HG03378 (cell line): ENCODE data around the gene TTC33.
"Not testable (repeated sequence)": the region's sequence is repeated elsewhere in the genome, so short reads cannot be mapped to it uniquely, and the experiment has no call there.

Experiments
- ATAC-seq: cut with Tn5 transposase; IDR thresholded peaks from one replicate; pipeline ENCODE4 v1.9.1; 2021; ENCODE audit warnings: mild to moderate bottlenecking, moderate library complexity; ENCODE audit not compliant: unreplicated experiment

TTC33 gene

DNA sequence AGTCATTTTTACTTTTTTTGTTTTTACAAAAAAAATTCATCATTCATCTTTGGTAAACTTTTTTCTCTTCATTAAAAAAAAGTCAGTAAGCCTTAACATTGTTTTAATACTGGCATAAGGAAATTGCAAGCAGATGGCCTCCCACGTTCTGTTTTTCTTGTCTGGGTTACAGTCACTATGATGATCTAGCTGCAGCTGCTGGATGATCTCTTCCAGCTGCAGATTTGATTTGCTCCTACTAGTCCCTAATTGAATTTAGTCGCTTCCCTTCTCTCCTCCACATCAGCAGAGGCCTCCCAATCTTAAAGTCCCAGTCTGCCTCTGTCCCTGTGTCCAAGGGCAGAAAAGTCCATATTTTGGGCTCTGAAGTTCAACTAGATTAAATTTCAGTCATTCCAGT is 182.8 kb downstream of the TTC33 start:
- ATAC-seq, result no peak

DNA sequence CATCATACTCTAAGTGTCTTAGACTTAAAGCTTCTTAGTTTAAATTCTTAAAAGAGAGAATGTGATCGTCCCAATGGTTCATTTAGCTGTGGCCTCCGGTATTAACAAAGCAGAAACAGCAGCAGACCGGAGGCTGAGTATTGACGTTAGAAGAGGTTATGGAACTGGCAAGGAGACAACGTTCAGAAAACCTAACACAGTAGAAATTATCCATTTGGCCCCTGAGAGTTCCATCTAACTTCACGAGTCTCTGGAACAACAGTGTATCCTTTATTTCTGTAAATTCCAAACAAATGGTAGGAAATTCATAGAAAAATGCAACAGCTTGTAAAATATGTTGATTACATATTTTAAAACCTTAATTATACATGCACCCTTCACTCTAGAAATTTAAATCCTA is 183.4 kb downstream of the TTC33 start:
- ATAC-seq, result no peak

DNA sequence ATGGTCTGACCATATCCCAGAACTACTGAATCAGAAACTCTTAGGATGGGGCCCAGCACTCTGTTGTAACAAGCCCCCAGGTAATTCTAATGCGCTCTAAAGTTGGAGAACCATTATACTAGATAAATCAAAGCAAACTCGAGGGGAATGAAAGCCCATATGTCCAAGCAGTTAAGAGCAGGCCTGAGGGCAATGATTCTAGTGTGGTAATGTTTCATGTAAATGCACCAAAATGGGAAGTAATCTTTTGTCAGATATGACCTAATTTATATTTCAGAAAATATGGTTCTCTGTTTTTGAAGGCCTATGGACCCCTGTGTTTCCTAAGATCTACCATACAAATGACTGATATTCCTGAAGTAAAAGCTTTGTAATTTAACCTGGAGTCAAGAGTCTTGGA is 184.0 kb downstream of the TTC33 start:
- ATAC-seq, result no peak

DNA sequence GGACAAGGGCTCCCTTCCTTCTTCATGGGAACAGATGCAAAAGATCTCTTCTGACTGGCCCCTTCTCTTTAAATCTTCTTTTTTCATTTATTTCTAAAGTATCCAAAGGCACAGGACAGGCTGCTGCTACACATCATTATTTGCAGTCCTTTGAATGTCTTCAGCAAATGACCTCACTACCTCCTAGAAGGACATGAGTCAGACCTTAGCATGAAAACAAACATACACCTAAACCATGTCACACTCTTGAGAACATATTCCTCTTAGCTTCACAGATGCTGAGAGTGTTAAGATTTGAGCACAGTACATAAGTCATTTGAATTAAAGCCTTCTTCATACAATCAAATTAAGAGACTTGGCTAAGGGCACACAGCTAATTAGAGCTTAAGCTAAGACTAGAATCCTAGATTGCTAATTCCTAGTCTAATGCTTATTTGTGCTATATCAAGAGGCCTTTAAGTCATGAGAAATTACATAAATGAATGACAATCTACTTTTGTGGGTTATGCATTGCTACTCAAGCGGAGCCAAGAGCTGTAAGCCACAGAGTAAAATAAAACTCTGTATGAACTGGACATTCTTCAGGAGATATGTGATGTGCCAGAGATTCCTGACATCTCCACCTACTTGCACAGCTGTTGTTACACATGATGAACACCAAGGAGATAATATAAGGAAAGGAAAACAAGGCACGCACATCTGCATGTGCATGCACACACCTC is 185.2 kb downstream of the TTC33 start:
- ATAC-seq, result peak; percentile 97

DNA sequence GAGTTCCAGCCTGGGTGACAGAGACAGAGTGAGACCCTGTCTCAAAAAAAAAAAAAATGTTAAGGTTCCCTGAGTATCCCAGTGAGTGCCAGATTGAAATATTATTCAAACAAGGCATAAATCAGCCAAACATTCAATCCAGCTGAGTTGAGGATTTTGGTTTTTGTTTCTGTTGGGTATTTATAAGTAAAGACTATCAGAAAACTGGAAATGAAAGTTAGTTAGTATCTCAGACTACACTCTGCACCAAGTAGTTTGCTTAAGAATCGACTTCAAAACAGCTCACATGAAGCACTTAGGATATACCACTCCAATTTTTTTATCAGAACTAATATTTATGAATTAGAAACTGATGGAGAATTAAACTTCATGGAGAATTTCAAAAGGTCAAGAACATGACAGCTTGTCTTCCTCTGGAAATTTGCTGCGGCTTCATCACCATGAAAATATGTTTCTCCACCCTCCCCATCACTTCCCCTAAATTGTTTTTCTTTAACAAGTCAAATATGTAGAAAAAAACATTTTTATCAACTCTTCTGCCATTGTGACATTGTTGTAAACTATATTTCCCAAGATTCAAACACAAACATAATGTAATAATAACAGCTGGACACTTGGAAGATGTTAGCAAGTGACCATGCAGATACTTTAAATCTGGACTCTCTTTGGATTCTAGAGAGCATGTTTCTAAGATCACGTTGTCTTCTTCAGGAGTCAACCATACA is 186.1 kb downstream of the TTC33 start:
- no peak for ATAC-seq

DNA sequence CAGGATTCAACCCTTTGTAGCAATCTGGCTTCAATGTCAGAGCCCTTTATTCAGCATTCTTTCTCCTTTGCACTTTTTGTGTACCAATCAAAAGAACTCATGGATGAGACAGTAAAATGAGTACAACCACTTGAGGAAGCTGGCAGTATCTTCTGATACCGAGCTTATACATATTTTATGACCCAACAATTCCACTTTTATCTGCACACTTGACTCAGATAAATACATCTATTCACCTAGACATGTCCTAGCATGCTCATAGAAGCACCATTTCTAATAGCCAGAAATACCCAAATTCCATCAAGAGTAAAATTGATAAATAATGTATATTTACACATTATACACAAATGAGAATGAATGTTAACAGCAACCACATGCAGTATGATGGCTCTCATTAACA is 187.2 kb downstream of the TTC33 start:
- no peak for ATAC-seq

DNA sequence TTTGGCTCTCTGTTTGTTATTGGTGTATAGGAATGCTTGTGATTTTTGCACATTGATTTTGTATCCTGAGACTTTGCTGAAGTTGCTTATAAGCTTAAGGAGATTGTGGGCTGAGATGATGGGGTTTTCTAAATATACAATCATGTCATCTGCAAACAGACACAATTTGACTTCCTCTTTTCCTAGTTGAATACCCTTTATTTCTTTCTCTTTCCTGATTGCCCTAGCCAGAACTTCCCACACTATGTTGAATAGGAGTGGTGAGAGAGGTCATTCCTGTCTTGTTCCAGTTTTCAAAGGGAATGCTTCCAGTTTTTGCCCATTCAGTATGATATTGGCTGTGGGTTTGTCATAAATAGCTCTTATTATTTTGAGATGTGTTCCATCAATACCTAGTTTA is 192.6 kb downstream of the TTC33 start:
- not testable (repeated sequence) for ATAC-seq

DNA sequence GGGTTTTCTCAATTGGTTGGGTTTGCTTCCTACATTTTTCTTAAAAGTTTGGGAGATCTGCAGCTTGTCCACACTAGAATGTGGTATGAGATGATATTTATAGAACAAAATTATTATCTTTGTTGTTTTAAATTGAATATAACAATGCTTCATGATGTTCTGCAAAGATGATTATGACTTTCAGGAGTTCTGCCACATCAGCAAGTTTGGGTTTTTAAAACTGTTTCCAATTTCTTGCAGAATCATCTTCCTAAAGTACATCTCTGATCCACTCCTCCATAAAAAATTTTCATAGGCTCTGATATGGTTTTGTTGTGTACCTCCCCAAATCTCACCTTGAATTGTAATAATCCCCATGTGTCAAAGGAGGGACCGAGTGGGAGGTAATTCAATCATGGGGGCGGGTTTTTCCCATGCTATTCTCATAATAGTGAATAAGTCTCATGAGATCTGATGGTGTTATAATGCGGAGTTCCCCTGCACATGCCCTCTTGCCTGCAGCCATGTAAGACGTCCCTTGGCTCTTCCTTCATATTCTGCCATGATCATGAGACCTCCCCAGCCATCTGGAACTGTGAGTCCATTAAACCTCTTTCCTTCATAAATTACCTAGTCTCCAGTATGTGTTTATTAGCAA is 195.2 kb downstream of the TTC33 start:
- ATAC-seq, result no peak

DNA sequence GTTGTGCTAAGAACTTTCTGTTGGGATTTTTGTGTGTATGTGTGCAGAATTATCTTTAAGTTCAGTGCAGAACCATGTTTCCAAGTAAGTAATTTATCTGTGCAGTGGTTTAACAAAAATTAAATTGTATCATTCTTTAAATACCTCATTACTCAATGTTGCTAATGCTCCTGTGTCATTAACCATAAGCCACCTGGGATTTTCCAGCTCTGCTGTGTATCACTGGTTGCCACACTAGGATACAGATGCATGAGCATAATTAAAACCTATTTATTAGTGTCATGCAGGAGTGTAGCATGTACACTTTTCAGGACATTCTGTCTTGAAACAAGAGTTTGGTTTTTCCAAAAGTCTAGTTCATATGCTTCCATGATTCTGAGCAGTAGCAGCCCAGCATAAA is 196.5 kb downstream of the TTC33 start:
- ATAC-seq, result no peak

DNA sequence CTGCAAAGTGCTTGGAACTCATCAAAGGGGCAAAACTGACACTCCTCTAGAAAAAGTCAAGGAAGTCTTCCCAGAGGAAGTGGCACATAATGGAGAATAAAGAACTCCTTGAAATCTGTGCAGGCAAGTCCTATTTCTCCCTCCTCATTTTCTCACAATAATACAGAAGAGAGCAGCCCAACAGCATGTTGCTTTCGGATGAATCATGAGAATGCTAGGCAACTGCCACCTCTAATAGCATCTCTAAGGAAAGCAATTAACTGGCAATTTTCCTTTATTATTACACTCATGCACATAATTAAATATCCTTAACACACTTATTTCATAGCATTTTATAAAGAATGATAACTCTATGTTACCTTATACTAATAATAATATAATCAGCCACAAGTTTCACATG is 198.3 kb downstream of the TTC33 start:
- no peak for ATAC-seq

DNA sequence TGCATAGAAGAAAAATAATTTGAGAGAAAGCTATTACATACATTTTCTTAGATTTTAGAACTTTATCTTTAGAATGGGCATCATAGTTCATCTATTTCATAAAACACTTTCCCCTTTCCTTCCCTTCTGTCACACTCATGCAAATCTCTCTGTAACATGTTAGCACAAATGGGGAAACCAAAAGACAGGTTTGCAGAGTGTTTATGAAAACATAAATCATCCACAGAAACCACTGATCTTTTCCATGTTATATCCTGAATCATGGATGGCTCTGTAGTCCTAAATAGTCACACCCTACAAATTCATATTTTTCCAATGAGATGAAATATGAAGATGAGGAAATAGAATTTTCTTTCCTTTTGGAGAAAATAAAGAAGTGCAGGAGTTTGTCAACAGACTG is 198.9 kb downstream of the TTC33 start:
- ATAC-seq, result no peak

DNA sequence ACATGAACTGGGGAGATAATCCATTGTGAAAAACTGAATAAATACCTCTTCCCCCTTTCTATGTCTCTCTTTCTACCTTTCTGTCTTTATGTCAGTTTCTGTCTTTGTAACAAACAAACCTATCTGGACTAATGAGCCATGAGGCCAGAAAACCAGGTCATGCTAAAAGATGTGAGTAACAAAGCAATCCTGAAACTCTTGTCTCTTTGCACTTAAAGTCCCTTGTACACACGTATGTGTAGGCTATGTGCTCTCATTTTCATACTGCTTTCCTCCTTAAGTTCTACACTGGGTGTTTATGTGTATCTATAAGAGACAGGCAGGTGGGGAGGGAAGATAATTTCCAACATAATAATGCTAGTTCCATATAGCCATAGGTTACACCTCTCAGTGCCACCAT is 199.9 kb downstream of the TTC33 start:
- ATAC-seq, result no peak

DNA sequence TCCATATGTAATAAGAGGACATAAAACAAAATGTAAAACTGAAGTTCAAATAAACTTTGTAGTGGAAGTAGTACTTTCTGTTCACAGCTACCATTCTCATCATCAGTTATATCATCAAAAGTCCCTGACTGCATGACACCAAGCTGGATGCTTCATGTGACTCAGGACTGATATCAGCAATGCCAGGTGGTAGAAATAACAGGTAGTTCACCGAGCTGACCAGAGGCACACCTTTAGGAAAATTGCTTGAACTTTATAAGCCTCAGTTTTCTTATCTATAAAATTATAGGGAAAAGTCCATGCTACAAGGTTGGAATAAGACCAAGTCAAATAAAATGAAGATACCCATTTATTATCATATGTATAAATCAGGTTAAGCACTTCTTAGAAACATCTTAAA is 200.9 kb downstream of the TTC33 start:
- no peak for ATAC-seq

DNA sequence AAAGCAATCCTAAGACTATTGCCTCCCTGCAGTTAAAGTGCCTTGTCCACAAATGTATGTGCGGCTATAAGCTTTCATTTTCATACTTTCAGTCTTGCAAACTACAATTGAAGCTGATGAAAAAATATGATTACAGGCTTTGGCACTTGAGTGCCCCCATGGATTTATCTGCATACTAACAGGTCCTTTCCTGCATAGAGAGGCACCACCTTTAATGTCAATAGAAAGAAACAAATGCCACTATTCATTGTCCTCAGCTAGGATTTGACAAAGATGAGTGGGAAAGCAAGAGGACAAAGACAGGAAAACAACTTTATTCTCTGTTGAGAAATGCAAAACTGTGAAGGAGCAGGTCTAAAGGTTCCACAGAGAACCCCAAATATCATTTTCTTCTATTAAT is 201.7 kb downstream of the TTC33 start:
- no peak for ATAC-seq

DNA sequence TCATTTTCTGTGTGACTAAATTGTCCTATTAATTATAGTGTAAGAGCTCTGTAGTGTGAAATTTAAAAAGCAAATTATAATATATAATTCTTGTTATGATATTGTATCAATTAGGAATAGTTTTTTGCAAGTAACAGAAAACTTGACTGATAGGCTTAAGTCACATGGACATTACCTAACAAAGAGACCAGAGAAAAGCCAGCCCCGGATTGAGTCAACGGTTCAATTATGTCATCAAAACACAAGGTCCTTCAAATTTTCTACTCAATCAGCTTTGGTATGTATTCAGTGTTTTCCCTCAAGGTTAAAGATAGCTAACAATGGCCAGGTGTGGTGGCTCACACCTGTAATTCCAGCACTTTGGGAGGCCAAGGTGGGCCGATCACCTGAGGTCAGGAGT is 202.8 kb downstream of the TTC33 start:
- ATAC-seq, result no peak

DNA sequence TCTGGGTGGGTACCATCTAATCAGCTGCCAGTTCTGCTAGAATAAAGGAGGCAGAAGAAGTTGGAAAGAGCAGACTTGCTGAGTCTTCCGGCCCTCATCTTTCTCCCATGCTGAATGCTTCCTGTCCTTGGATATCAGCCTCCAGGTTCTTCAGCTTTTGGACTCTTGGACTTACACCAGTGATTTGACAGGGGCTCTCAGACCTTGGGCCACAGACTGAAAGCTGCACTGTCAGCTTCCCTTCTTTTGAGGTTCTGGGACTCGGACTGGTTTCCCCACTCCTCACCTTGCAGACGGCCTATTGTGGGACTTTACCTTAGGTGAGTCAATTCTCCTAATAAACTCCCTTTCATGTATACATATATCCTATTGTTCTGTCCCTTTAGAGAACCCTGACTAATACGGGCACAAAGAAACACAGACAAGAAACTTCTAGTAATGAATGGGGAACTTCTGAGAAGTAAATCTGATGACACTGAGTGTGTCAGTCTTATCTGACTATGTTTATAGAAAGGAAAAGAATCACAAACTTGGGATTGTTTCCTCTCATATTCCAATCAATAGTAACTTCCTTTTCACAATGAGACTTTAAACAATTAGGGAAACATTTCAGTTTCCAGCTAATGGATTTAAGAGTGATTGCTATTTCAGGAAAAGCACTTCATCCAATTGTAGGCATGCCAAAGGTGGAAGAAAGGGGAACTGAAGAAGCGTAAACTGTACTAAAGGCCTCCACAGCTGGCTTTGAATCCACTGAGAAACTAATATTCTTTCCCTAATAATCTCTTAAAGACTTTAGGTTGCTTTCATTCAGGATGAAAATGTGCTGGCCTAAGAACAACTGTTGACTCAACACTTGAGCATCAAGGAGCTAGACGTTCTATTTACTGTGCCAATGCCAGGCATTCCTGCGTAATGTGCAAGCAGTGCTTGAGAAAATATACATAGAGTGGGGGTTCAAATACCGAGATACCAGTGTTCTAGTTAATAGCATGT is 204.0 kb downstream of the TTC33 start:
- no peak for ATAC-seq

DNA sequence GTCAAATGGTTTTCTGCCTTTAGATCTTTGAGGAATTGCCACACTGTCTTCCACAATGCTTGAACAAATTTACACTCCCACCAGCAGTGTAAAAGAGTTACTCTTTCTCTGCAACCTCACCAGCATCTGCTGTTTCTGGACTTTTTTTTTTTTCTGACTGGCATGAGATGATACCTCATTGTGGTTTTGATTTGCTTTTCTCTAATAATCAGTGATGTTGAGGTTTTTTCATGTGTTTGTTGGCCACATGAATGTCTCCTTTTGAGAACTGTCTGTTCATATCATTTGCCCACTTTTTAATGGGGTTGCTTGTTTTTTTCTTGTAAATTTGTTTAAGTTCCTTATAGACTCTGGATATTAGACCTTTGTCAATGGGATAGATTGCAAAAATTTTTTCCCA is 205.3 kb downstream of the TTC33 start:
- no peak for ATAC-seq

DNA sequence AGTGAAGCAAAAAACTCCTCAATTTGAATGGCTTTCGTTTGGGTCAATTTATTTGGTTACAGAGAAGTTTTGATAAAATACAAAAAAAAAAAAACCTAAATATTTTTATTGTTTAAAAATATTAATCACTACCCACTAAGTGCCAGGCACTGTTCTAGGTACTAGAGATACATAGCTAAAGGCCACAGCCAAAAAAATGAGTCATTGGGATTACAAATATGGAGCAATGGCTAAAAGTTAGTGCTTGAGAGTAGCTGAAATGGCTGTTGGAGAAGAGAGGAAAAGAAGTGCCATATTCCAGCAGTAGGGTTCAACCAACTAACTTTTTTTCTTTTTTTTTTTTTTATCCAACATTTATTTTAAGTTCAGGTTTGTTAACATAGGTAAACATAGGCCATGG is 206.1 kb downstream of the TTC33 start:
- no peak for ATAC-seq

DNA sequence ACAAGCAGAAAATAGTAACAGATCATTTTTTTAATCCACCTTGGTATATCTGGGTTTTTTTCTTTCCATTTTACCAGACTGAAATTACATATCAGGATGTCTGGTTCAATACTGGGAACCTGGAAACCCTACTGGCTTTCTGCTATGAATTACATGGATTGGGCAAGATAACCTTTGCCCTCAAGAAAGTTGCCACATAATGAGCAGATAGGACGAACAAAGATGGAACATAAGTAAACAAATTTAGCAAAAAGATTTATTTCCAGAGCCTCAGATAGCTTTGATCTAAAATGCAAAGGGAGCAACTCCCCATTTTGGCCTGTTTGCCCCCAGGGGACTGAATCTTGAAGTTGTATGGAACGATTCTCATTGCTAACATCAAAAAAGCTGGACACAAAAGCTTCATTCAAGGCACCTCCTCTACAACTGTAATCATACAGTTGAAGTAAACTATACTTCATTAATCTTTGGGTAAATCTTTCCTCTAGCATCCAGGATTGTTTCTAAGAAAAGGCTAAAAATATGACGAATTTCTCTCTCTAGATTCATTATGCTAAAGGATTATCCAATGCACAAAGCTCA is 207.7 kb downstream of the TTC33 start:
- ATAC-seq, result no peak

DNA sequence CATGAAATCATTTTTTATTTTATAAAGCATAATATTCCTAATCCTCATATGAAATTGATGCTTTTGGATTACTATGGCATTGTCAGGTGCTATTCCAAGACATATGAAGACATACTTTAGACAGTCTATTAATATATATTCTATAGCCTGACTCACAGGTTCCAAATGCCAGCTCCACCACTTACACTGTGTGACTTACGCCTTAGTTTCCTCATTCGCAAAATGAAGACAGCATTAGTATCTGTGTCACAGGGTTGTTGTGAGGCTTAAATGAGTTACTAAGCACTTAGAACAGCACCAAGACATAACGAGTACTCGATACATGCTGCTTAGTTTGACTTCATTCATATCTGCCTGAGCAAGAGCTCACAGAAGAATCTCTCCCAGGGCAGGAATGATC is 208.2 kb downstream of the TTC33 start:
- no peak for ATAC-seq

DNA sequence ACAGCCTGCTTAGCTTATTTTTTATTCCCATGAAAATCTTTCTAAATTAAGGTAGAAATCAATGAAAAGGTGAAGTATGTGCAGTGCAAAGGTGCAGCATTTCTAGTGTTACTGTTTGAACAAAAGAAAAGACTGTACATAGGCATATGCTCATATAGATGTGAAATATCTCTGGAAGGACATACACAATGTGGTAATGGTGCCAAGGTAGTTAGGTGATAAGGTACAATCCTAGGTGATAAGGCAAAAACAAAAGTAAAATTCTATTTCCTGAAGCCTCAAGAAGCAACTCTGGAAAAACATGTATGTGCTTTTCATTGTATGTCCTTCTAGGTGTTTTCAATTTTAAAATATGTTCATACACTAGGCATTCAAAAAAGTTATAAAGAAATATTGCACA is 215.5 kb downstream of the TTC33 start:
- no peak for ATAC-seq
